ENCODE measurements around the gene EBF3. TPM values are rescaled to one million over a fixed set of nuclear protein-coding genes. Genes with fewer than 3 reads are reported as not detected.

The EBF3 gene
- total RNA-seq, 1 experiment from 2014 or later = 0.22 TPM

DNA sequence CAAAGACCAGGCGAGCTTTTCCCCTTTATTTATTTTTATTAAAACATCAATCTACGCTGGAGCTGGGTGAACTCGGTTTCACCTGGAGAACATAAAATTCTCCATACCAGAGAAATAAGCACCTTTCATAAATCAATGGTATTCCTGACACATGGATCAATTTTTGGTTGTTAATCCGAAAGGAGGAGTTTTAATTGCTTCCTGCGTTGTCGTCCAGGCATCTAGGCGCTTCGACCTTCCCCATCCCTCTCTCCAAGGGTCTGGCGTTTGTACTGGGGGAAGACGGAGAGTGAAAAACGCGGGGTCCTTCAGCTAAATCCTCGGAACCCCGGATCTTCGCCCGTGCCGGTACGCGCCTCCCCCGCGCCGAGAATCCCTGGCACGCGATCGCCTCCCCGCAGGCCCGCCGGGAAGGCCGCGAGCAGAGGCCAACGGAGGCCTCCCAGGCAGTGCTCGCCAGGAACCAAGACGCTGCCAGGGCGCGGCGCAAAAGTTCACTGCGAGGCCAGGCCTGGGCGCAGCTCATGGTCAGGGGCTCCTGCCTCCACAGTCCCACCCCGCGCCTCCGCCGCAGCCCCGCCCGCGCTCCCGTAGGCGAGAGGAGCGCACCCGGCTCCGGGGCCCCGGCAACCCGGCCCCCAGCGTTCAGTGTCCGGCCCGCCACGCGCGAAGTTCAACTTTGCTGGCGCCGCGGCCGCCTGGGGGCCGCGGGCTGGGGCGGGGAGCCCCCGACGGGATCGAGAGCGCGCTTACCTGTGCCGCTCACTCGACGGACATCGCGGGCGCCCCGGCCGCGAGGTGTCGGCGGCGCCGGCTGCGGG lies 8.3 kb upstream of the EBF3 start:
- no peak for TF ChIP-seq CTCF (conservative IDR thresholded peaks at IDR 0.05)
- Histone ChIP-seq H3K27me3 (ENCODE audit: insufficient read depth, low read length) (peaks cover 58% of the 10 kb centered on the region), H4K5ac (ENCODE audit: insufficient read length, low read depth, low read length) (no peak overlapping the region), H2BK5ac (ENCODE audit: insufficient read length, low read length) (no peak overlapping the region), H2BK120ac (ENCODE audit: low read depth, low read length, poor library complexity, severe bottlenecking) (no peak overlapping the region), H4K20me1 (ENCODE audit: control insufficient read depth, insufficient read depth, insufficient read length) (no peaks in the 10 kb centered on the region), H2BK20ac (ENCODE audit: low read depth, low read length, poor library complexity, severe bottlenecking) (no peak overlapping the region), H2AFZ (ENCODE audit: low read length) (no peak overlapping the region), H3K18ac (ENCODE audit: insufficient read length, low read depth, low read length) (no peak overlapping the region), H2AK5ac (ENCODE audit: insufficient read length, low read length) (no peak overlapping the region), H2BK15ac (ENCODE audit: low read depth, low read length) (no peak overlapping the region), H3K9me3 (ENCODE audit: control insufficient read depth, low read depth, low read length) (no peaks in the 10 kb centered on the region), H3K27ac (ENCODE audit: insufficient read length, low read depth, low read length) (no peak overlapping the region), H3K9ac (ENCODE audit: extremely low read depth, insufficient read length, low read length) (no peak overlapping the region), H3K4me2 (ENCODE audit: insufficient read depth, insufficient read length, low read length) (peak overlapping the region; percentile 59), H3K23ac (ENCODE audit: insufficient read length, low read depth, low read length) (no peak overlapping the region), H3K79me2 (ENCODE audit: insufficient read depth, low read length) (no peaks in the 10 kb centered on the region), H3K14ac (ENCODE audit: insufficient read depth, low read length) (no peak overlapping the region), H3K23me2 (ENCODE audit: insufficient read length, low read depth, low read length, poor library complexity, severe bottlenecking) (peaks cover 6% of the 10 kb centered on the region), H3K79me1 (ENCODE audit: insufficient read depth, low read depth, low read length, poor library complexity, severe bottlenecking) (no peaks in the 10 kb centered on the region), H4K8ac (replicated peaks; ENCODE audit: insufficient read length, low read depth, low read length) (no peak overlapping the region), H3T11ph (ENCODE audit: low read length) (no peak overlapping the region), H3K4ac (ENCODE audit: low read depth, low read length) (no peak overlapping the region), H3K4me1 (ENCODE audit: insufficient read depth, low read length) (no peaks in the 10 kb centered on the region; the same call in 1 of the 2 replicates), H3K56ac (ENCODE audit: insufficient read length, low read depth, low read length) (no peak overlapping the region), H4K91ac (ENCODE audit: insufficient read length, low read depth, low read length) (no peak overlapping the region), H2BK12ac (ENCODE audit: insufficient read length, low read depth, low read length) (no peak overlapping the region)
- H3K27ac Mint-ChIP-seq = no peak overlapping the region
- H3K36me3 Mint-ChIP-seq (ENCODE audit: insufficient read depth in 1 of 3, low read depth in 3 of 3) = no peaks in the 10 kb centered on the region; a peak in 1 of 7 replicates
- peak overlapping the region; percentile 26 to 62 for H3K4me3 Mint-ChIP-seq
- no CpG with 5 or more reads among the region's 84 CpGs for WGBS (ENCODE audit: extremely low coverage, insufficient read length, low lambda C conversion rate)
- peaks cover 4% of the 10 kb centered on the region in 2 experiments; a peak in 3 of 5 replicates for H3K9me3 Mint-ChIP-seq
- H3K27me3 Mint-ChIP-seq (ENCODE audit: low read depth) = peaks cover 93% of the 10 kb centered on the region
- peaks cover 24 to 33% of the 10 kb centered on the region in 2 experiments for H3K4me1 Mint-ChIP-seq
- DNase-seq = no peak
